K562 (cell line): Measurements from ENCODE around the gene ZNF439. TPM values are rescaled to one million over a fixed set of nuclear protein-coding genes. Genes with fewer than 3 reads are reported as not detected.

Experiments used
- ATAC-seq: fragments of 200-7000 bp; cut with Tn5 transposase; 3 replicates; pipeline ENCODE4 v1.9.1; 2020; ENCODE audit warnings: moderate library complexity
- BruUV-seq: library from RNA; stranded (reverse); fragments of 400-500 nt; replicated peaks from 2 replicates; lab custom pipeline; 2021; lab: Mats Ljungman, UMichigan
- CTCF ChIA-PET: fragments of 300-600 bp; formaldehyde crosslinking; extraction: SDS; loops from one replicate; lab custom pipeline; 2021; ENCODE audit warnings: low intra/inter-chr PET ratio; lab: Yijun Ruan, JAX
- POLR2A ChIA-PET: fragments of 300-600, 350-650 bp; sonication (Branson Sonifier 250); formaldehyde crosslinking; extraction: SDS; loops from one replicate; lab custom pipeline; 2021; ENCODE audit warnings: antibody characterized with exemption, inconsistent platforms; lab: Yijun Ruan, JAX
- DNase-seq, 4 experiments: peaks; one replicate each; pipeline versions ENCODE4 v3.0.0 to v3.0.0-alpha.2; 2011 to 2018; ENCODE audit warnings: low spot score in 3 of 4, mixed read lengths in 3 of 4; ENCODE audit errors: extremely low read depth in 1 of 4
- FAIRE-seq: peaks from 2 replicates; lab custom pipeline; 2011; peaks lifted over from hg19 to GRCh38; lab: Jason Lieb, UNC
- H2AFZ ChIP-seq: 2 replicates; pipeline ENCODE4 v1.6.0; 2011; ENCODE audit warnings: low read depth, low read length, control low read depth, inconsistent platforms
- H3K27ac ChIP-seq: fragments of 200-600 bp; 3 replicates; pipeline ENCODE4 v1.8.0; 2011; ENCODE audit warnings: low read depth, mild to moderate bottlenecking, control low read depth, inconsistent platforms, low read length, moderate library complexity, mixed read lengths; ENCODE audit errors: extremely low read depth
- H3K27me3 ChIP-seq, 2 experiments: fragments of 300-600 bp in 1 of 2; 2 replicates in 1 of 2; 3 replicates in 1 of 2; pipeline versions ENCODE4 v1.6.0 to v1.8.0; 2011; ENCODE audit warnings: inconsistent platforms in 2 of 2, low read length in 2 of 2, mild to moderate bottlenecking in 1 of 2, mixed read lengths in 1 of 2, moderate library complexity in 1 of 2; ENCODE audit not compliant: control insufficient read depth in 2 of 2, insufficient read depth in 2 of 2
- H3K36me3 ChIP-seq: fragments of 300-600 bp; 3 replicates; pipeline ENCODE4 v1.8.0; 2011; ENCODE audit warnings: mild to moderate bottlenecking, low read length, inconsistent platforms; ENCODE audit not compliant: control insufficient read depth, insufficient read depth
- H3K4me1 ChIP-seq, 2 experiments: fragments of 200-600 bp in 1 of 2; replicated peaks in 1 of 2; 2 replicates in 1 of 2; 3 replicates in 1 of 2; pipeline versions ENCODE4 v1.5.1 to v1.8.0; 2011; ENCODE audit warnings: inconsistent platforms in 2 of 2, low read length in 2 of 2, mild to moderate bottlenecking in 1 of 2, mixed read lengths in 1 of 2, moderate library complexity in 1 of 2; ENCODE audit not compliant: control insufficient read depth in 2 of 2, insufficient read depth in 2 of 2
- H3K4me2 ChIP-seq: 2 replicates; pipeline ENCODE4 v1.6.1; 2011; ENCODE audit warnings: low read length, control low read depth, inconsistent platforms, mixed read lengths; ENCODE audit not compliant: insufficient read depth
- H3K4me3 ChIP-seq: fragments of 200-600 bp; sonication (generic), shearing (Covaris generic); 2 replicates; pipeline ENCODE4 v1.5.1; 2016; ENCODE audit warnings: control low read depth, inconsistent platforms
- H3K79me2 ChIP-seq: fragments of 200-600 bp; 3 replicates; pipeline ENCODE4 v1.8.0; 2011; ENCODE audit warnings: low read length, inconsistent platforms; ENCODE audit not compliant: control insufficient read depth, insufficient read depth
- H3K9ac ChIP-seq, 2 experiments: 2 replicates each; pipeline versions ENCODE4 v1.6.0 to v1.6.1; 2011; ENCODE audit warnings: low read depth in 2 of 2, low read length in 2 of 2, control low read depth in 1 of 2, inconsistent platforms in 1 of 2, mild to moderate bottlenecking in 1 of 2, mixed read lengths in 1 of 2; ENCODE audit not compliant: insufficient read depth in 1 of 2
- H3K9me1 ChIP-seq: one replicate; pipeline ENCODE4 v1.6.0; 2011; ENCODE audit warnings: inconsistent platforms, mild to moderate bottlenecking, low read length, moderate library complexity; ENCODE audit not compliant: control insufficient read depth, insufficient read depth
- H3K9me3 ChIP-seq: replicated peaks from 2 replicates; pipeline ENCODE4 v1.5.1; 2011; ENCODE audit warnings: low read depth, low read length, inconsistent platforms; ENCODE audit not compliant: control insufficient read depth, insufficient read depth
- H4K20me1 ChIP-seq: replicated peaks from 2 replicates; pipeline ENCODE4 v1.6.1; 2011; ENCODE audit warnings: low read length, inconsistent platforms, mixed read lengths; ENCODE audit not compliant: control insufficient read depth, insufficient read depth
- CBX3 ChIP-seq, 2 experiments: IDR thresholded peaks; 1 replicate in 1 of 2; 2 replicates in 1 of 2; pipeline ENCODE4 v1.6.1; 2012; ENCODE audit warnings: inconsistent platforms in 2 of 2, low read length in 2 of 2, borderline replicate concordance in 1 of 2, control low read depth in 1 of 2
- CBX5 ChIP-seq: IDR thresholded peaks from 2 replicates; pipeline ENCODE4 v1.6.1; 2014; ENCODE audit warnings: low read depth, borderline replicate concordance
- CHD1 ChIP-seq: fragments of 200-600 bp; sonication (generic); IDR thresholded peaks from one replicate; pipeline ENCODE4 v1.6.1; 2012; ENCODE audit warnings: mild to moderate bottlenecking, moderate library complexity, low read length, inconsistent platforms
- ID3 ChIP-seq, 2 experiments: fragments of 250-450 bp in 1 of 2; fragments of 450-650 bp in 1 of 2; sonication (Bioruptor Pico) in 1 of 2; IDR thresholded peaks; 2 replicates each; pipeline versions ENCODE4 v1.6.1 to v1.8.0; 2016 to 2021; ENCODE audit warnings: mild to moderate bottlenecking in 2 of 2, moderate library complexity in 2 of 2, missing compliant biosample characterization in 1 of 2, missing genetic modification characterization in 1 of 2
- KLF10 ChIP-seq: fragments of 250-450 bp; sonication (Bioruptor Pico); IDR thresholded peaks from 2 replicates; pipeline ENCODE4 v1.6.1; 2021; ENCODE audit warnings: matching md5 sums
- PHF20 ChIP-seq: fragments of 450-650 bp; IDR thresholded peaks from 2 replicates; pipeline ENCODE4 v1.6.1; 2018; ENCODE audit not compliant: partially characterized antibody
- PKNOX1 ChIP-seq: fragments of 450-650 bp; IDR thresholded peaks from 2 replicates; pipeline ENCODE4 v1.6.1; 2016
- RAD21 ChIP-seq, 2 experiments: fragments of 250-450 bp in 1 of 2; fragments of 450-650 bp in 1 of 2; sonication (Bioruptor Pico) in 1 of 2; formaldehyde crosslinking in 1 of 2; IDR thresholded peaks in 1 of 2; conservative IDR thresholded peaks in 1 of 2; 2 replicates each; pipeline versions ENCODE4 v1.4.0 to v1.8.0; 2020 to 2022; ENCODE audit warnings: mild to moderate bottlenecking in 2 of 2, moderate library complexity in 1 of 2
- RNF2 ChIP-seq: sonication (generic); IDR thresholded peaks from 2 replicates; pipeline ENCODE4 v1.6.1; 2016
- RNF219 ChIP-seq: fragments of 250-450 bp; sonication (Bioruptor Pico); IDR thresholded peaks from 2 replicates; pipeline ENCODE4 v1.5.0; 2022; ENCODE audit warnings: mild to moderate bottlenecking
- STAT5A ChIP-seq: IDR thresholded peaks from 2 replicates; pipeline ENCODE4 v1.6.1; 2012; ENCODE audit warnings: low read length, inconsistent platforms, borderline replicate concordance
- TRIM24 ChIP-seq, 2 experiments: fragments of 450-650 bp; IDR thresholded peaks; 2 replicates each; pipeline ENCODE4 v1.6.1; 2016
- ZNF24 ChIP-seq: fragments of 450-650 bp; IDR thresholded peaks from 2 replicates; pipeline ENCODE4 v1.6.1; 2016
- ZNF3 ChIP-seq: fragments of 250-450 bp; sonication (Bioruptor Pico); IDR thresholded peaks from 2 replicates; pipeline ENCODE4 v1.5.0; 2021; ENCODE audit warnings: mild to moderate bottlenecking, moderate library complexity
- ZNF384 ChIP-seq: IDR thresholded peaks from 2 replicates; pipeline ENCODE4 v1.6.1; 2012; ENCODE audit warnings: low read depth, low read length, improper control_type of control experiment
- ZNF431 ChIP-seq: sonication (generic); formaldehyde crosslinking; IDR thresholded peaks from 2 replicates; pipeline ENCODE4 v1.8.0; 2022; ENCODE audit warnings: mild to moderate bottlenecking, missing genetic modification reagents
- ZNF764 ChIP-seq: fragments of 250-450 bp; sonication (Bioruptor Pico); IDR thresholded peaks from 2 replicates; pipeline ENCODE4 v1.4.0; 2020; ENCODE audit warnings: low read depth, mild to moderate bottlenecking, moderate library complexity
- ZNF830 ChIP-seq: fragments of 250-450 bp; sonication (Bioruptor Pico); IDR thresholded peaks from 2 replicates; pipeline ENCODE4 v1.5.0; 2021; ENCODE audit warnings: mild to moderate bottlenecking
- WGBS: fragments of 100-300 bp; shearing (Covaris generic); methylation state at CpG from one replicate; pipeline ENCODE4 v1.1.6; 2016; ENCODE audit warnings: low coverage, mixed read lengths; ENCODE audit not compliant: insufficient coverage; ENCODE audit errors: missing lambda C conversion rate; 5-methylcytosine and 5-hydroxymethylcytosine counted together
- in situ Hi-C: fragments of 300-500 bp; cut with MboI; formaldehyde crosslinking; loops from 4 replicates; pipeline ENCODE4 v1.15.0; 2018; ENCODE audit warnings: inconsistent platforms, mixed read lengths
- intact Hi-C: fragments of 100-400 bp; cut with micrococcal nuclease; formaldehyde crosslinking; loops from 2 replicates; pipeline ENCODE4 v1.14.2; 2022
- polyA plus RNA-seq, 8 experiments: library from polyadenylated mRNA; depleted of rRNA in 4 of 8; stranded (reverse) in 5 of 8; unstranded in 3 of 8; fragments of >200 nt; fragmentation: Nextera tagmentation in 2 of 8; fragmentation: Illumina TruSeq in 1 of 8; extraction: Ambion mirVana in 2 of 8; extraction: Trizol in 1 of 8; gene quantifications; 2 replicates each; pipeline versions ENCODE4 v1.2.1 to v1.2.3, GENCODE V29; 2011 to 2014; ENCODE audit warnings: inconsistent platforms in 1 of 8, missing spikeins in 1 of 8
- total RNA-seq, 7 experiments: library from RNA; depleted of rRNA in 6 of 7; stranded (reverse); fragments of >200 nt in 6 of 7; fragmentation: Illumina TruSeq in 2 of 7; extraction: Trizol in 2 of 7; gene quantifications; 2 replicates each; pipeline versions ENCODE4 v1.2.1 to v1.2.3, GENCODE V29; 2011 to 2021; ENCODE audit warnings: low replicate concordance in 1 of 7

The ZNF439 gene
- total and polyA plus RNA-seq, 9 of the 15 experiments (the other 6 are each of a cell fraction or from before 2014, with no cell fraction given), result 0.04 to 0.18 (median 0.10) TPM; not detected in 3

GRCh38 chr19:11832253-11832912, 16.1 kb upstream of the ZNF439 start:
- in situ Hi-C loops (no loop called here), intact Hi-C loops (no loop called here)
- no peak for ATAC-seq
- H3K4me2 ChIP-seq, result no peak overlapping the region
- no peak overlapping the region for H2AFZ ChIP-seq
- H3K4me1 ChIP-seq, result peaks cover 4 to 7% of the 10 kb centered on the region in 2 experiments; a peak in 3 of 5 replicates
- no peak overlapping the region for H3K27ac ChIP-seq
- H4K20me1 ChIP-seq, result no peaks in the 10 kb centered on the region
- H3K9ac ChIP-seq, result no peak overlapping the region
- DNase-seq, result no peak
- no peaks in the 10 kb centered on the region for H3K27me3 ChIP-seq
- H3K4me3 ChIP-seq, result no peak overlapping the region
- 97% methylated on average over 8 of the region's 8 CpGs for WGBS
- peaks cover 73% of the 10 kb centered on the region for H3K36me3 ChIP-seq
- CTCF ChIA-PET, result interaction anchor here (0.6 kb wide), 1 partner anchor 574 kb away, joined by 3 read pairs; no protein-coding TSS in a partner anchor
- no peaks in the 10 kb centered on the region for H3K9me1 ChIP-seq
- POLR2A ChIA-PET, result no interaction called here
- no peak for FAIRE-seq
- H3K9me3 ChIP-seq, result peaks cover 47% of the 10 kb centered on the region
- no TSS peak for BruUV-seq
- peaks cover 11% of the 10 kb centered on the region; the same call in 2 of the 3 replicates for H3K79me2 ChIP-seq
- TF ChIP-seq STAT5A, result no peak
- no peak for TF ChIP-seq ZNF3
- TF ChIP-seq TRIM24 (IDR thresholded peaks at IDR 0.05), result peak in 1 of 2 experiments; percentile 63; a peak in 2 of 4 replicates
- peak; percentile 39 to 65; a peak in 2 of 3 replicates for TF ChIP-seq CBX3 (IDR thresholded peaks at IDR 0.05; ENCODE audit: borderline replicate concordance in 1 of 2, low read length in 2 of 2)
- no peak for TF ChIP-seq PKNOX1
- no peak for TF ChIP-seq ZNF431 (CRISPR knock-in tag)
- no peak for TF ChIP-seq ZNF764 (CRISPR knock-in tag)
- TF ChIP-seq ZNF830, result no peak
- peak; percentile 64; the same call in 1 of the 2 replicates for TF ChIP-seq ZNF24
- no peak for TF ChIP-seq PHF20
- TF ChIP-seq RNF2, result no peak
- TF ChIP-seq KLF10 (CRISPR knock-in tag), result no peak
- TF ChIP-seq RNF219 (CRISPR knock-in tag), result no peak
- TF ChIP-seq CHD1, result no peak
- no peak for TF ChIP-seq RAD21 (CRISPR knock-in tag; conservative IDR thresholded peaks at IDR 0.05 in 1 of 2, IDR thresholded peaks at IDR 0.05 in 1 of 2)
- TF ChIP-seq ID3 (CRISPR knock-in tag; IDR thresholded peaks at IDR 0.05), result no peak
- TF ChIP-seq ID3 (tag; IDR thresholded peaks at IDR 0.05), result no peak
- peak; percentile 82 for TF ChIP-seq CBX5
- no peak for TF ChIP-seq ZNF384
